OCI-LY7 (cell line): ENCODE measurements around the gene ZNF74. TPM values are rescaled to one million over a fixed set of nuclear protein-coding genes. Genes with fewer than 3 reads are reported as not detected.

Experiments used
- BruUV-seq: library from RNA; stranded (reverse); fragments of 400-500 nt; replicated peaks from 2 replicates; lab custom pipeline; 2021; lab: Mats Ljungman, UMichigan
- CTCF ChIA-PET: fragments of 300-600 bp; sonication (Branson Sonifier 250); formaldehyde crosslinking; loops from one replicate; lab custom pipeline; 2022; ENCODE audit warnings: antibody characterized with exemption; ENCODE audit not compliant: unreplicated experiment; lab: Charles Lee
- POLR2A ChIA-PET: fragments of 300-600 bp; sonication (Branson Sonifier 250); formaldehyde crosslinking; loops from one replicate; lab custom pipeline; 2022; ENCODE audit warnings: antibody characterized with exemption; lab: Charles Lee
- DNase-seq: peaks from one replicate; pipeline ENCODE4 v3.0.0-alpha.2; 2015; ENCODE audit warnings: low spot score
- H2AFZ ChIP-seq: fragments of 200-600 bp; sonication (generic), shearing (Covaris generic); 2 replicates; pipeline ENCODE4 v1.6.1; 2014; ENCODE audit warnings: mild to moderate bottlenecking, antibody characterized with exemption, low read length, moderate library complexity
- H3K27ac ChIP-seq: fragments of 200-600 bp; sonication (generic); 2 replicates; pipeline ENCODE4 v1.5.1; 2014; ENCODE audit warnings: mixed run types, low read depth, mild to moderate bottlenecking, moderate library complexity, low read length, inconsistent platforms; ENCODE audit not compliant: poor library complexity, severe bottlenecking
- H3K36me3 ChIP-seq: fragments of 200-600 bp; sonication (generic); 2 replicates; pipeline ENCODE4 v1.6.1; 2014; ENCODE audit warnings: mild to moderate bottlenecking, antibody characterized with exemption, low read length, moderate library complexity, mixed read lengths; ENCODE audit not compliant: insufficient read depth
- H3K4me1 ChIP-seq: fragments of 200-600 bp; sonication (generic); 2 replicates; pipeline ENCODE4 v1.5.1; 2014; ENCODE audit warnings: mild to moderate bottlenecking, low read length; ENCODE audit not compliant: insufficient read depth, poor library complexity, severe bottlenecking
- H3K4me2 ChIP-seq: fragments of 200-600 bp; sonication (generic); 2 replicates; pipeline ENCODE4 v1.6.1; 2014; ENCODE audit warnings: mild to moderate bottlenecking, low read length
- H3K4me3 ChIP-seq: fragments of 200-600 bp; sonication (generic); 2 replicates; pipeline ENCODE4 v1.5.1; 2014; ENCODE audit warnings: mild to moderate bottlenecking, low read depth, low read length; ENCODE audit not compliant: poor library complexity, severe bottlenecking
- H3K79me2 ChIP-seq: fragments of 200-600 bp; sonication (generic); 2 replicates; pipeline ENCODE4 v1.6.1; 2016; ENCODE audit warnings: low read depth, mild to moderate bottlenecking, low read length, moderate library complexity, mixed read lengths; ENCODE audit not compliant: insufficient read depth
- H3K9me2 ChIP-seq: fragments of 200-600 bp; sonication (generic); 2 replicates; pipeline ENCODE4 v1.6.1; 2016; ENCODE audit warnings: mild to moderate bottlenecking, low read length, mixed read lengths; ENCODE audit not compliant: insufficient read depth
- H3K9me3 ChIP-seq: fragments of 200-600 bp; sonication (generic); 2 replicates; pipeline ENCODE4 v1.6.1; 2014; ENCODE audit warnings: mild to moderate bottlenecking, mixed run types, low read length, mixed read lengths
- H4K20me1 ChIP-seq: fragments of 200-600 bp; sonication (generic); 2 replicates; pipeline ENCODE4 v1.6.1; 2014; ENCODE audit warnings: mild to moderate bottlenecking, antibody characterized with exemption, low read length, moderate library complexity, mixed read lengths; ENCODE audit not compliant: insufficient read depth
- CTCF ChIP-seq: fragments of 200-600 bp; sonication (generic); conservative IDR thresholded peaks from 2 replicates; pipeline ENCODE4 v1.5.1; 2014; ENCODE audit warnings: mild to moderate bottlenecking, antibody characterized with exemption, low read length, moderate library complexity, mixed read lengths
- EZH2phosphoT487 ChIP-seq: fragments of 200-600 bp; sonication (generic); IDR thresholded peaks from 2 replicates; pipeline ENCODE4 v1.6.1; 2018; ENCODE audit warnings: low read depth, borderline replicate concordance, mild to moderate bottlenecking, mixed run types, antibody characterized with exemption, low read length, moderate library complexity, mixed read lengths
- intact Hi-C: fragments of 100-400 bp; cut with micrococcal nuclease; formaldehyde crosslinking; loops from one replicate; pipeline ENCODE4 v1.10.0; 2022; ENCODE audit not compliant: unreplicated experiment
- total RNA-seq, 2 experiments: library from RNA; depleted of rRNA in 1 of 2; stranded (reverse); fragments of >200 nt in 1 of 2; shearing (Covaris generic) in 1 of 2; gene quantifications; 2 replicates each; pipeline ENCODE4 v1.2.3, GENCODE V29; 2014 to 2022

ZNF74 gene
- total RNA-seq, 2 experiments from 2014 or later: not detected

- Histone ChIP-seq H2AFZ (no peak overlapping the region), H3K27ac (no peak overlapping the region), H3K9me2 (no peaks in the 10 kb centered on the region), H4K20me1 (no peaks in the 10 kb centered on the region), H3K4me3 (no peak overlapping the region), H3K36me3 (no peaks in the 10 kb centered on the region), H3K9me3 (no peaks in the 10 kb centered on the region), H3K4me1 (no peaks in the 10 kb centered on the region), H3K4me2 (no peak overlapping the region), H3K79me2 (no peaks in the 10 kb centered on the region)
- intact Hi-C loops: no loop called here
- CTCF ChIA-PET: no interaction called here
- POLR2A ChIA-PET: no interaction called here
- DNase-seq: no peak
- BruUV-seq: no TSS peak
- TF ChIP-seq CTCF: no peak
- TF ChIP-seq EZH2phosphoT487: no peak
Measured at GRCh38 chr22:20395907-20396287, 1.9 kb downstream of the ZNF74 start.

- Histone ChIP-seq H3K4me2 (no peak overlapping the region), H3K79me2 (no peaks in the 10 kb centered on the region), H3K36me3 (no peaks in the 10 kb centered on the region), H3K9me2 (no peaks in the 10 kb centered on the region), H2AFZ (no peak overlapping the region), H3K27ac (no peak overlapping the region), H3K4me3 (no peak overlapping the region), H4K20me1 (no peaks in the 10 kb centered on the region), H3K9me3 (no peaks in the 10 kb centered on the region), H3K4me1 (no peaks in the 10 kb centered on the region)
- DNase-seq: no peak
- TF ChIP-seq EZH2phosphoT487 (no peak), CTCF (no peak)
- ChIA-PET POLR2A (no interaction called here), CTCF (interaction anchor here (0.6 kb wide), 1 partner anchor 428 kb away, joined by 3 read pairs; no protein-coding TSS in a partner anchor)
- BruUV-seq: no TSS peak
- intact Hi-C loops: no loop called here
Measured at GRCh38 chr22:20396639-20397038, 2.7 kb downstream of the ZNF74 start.

GRCh38 chr22:20397498-20397897, 3.5 kb downstream of the ZNF74 start:
- H3K9me3 ChIP-seq: no peaks in the 10 kb centered on the region
- POLR2A ChIA-PET: no interaction called here
- H3K79me2 ChIP-seq: no peaks in the 10 kb centered on the region
- H3K36me3 ChIP-seq: no peaks in the 10 kb centered on the region
- no peak overlapping the region for H3K4me2 ChIP-seq
- CTCF ChIA-PET: no interaction called here
- no peak overlapping the region for H2AFZ ChIP-seq
- TF ChIP-seq CTCF: no peak
- no peak for TF ChIP-seq EZH2phosphoT487
- H3K4me3 ChIP-seq: no peak overlapping the region
- BruUV-seq: no TSS peak
- intact Hi-C loops: no loop called here
- DNase-seq: no peak
- no peaks in the 10 kb centered on the region for H3K4me1 ChIP-seq
- H3K27ac ChIP-seq: no peak overlapping the region
- no peaks in the 10 kb centered on the region for H3K9me2 ChIP-seq
- no peaks in the 10 kb centered on the region for H4K20me1 ChIP-seq
